NCI-H774 (cell line): ENCODE results near the gene PAK5.
A peak's percentile ranks its signal among the peaks of the same experiment; 100 is the strongest.

ENCODE experiments used
- DNase-seq: peaks from one replicate; lab custom pipeline; 2025; lab: John Stamatoyannopoulos, UW

The PAK5 gene

GRCh38 chr20:9616455-9616805 lies 222.4 kb downstream of the PAK5 start:
- DNase-seq: no peak

GRCh38 chr20:9615766-9616454 lies 223.0 kb downstream of the PAK5 start:
- no peak for DNase-seq

GRCh38 chr20:9615118-9615517 lies 223.8 kb downstream of the PAK5 start:
- no peak for DNase-seq

GRCh38 chr20:9613871-9614270 lies 225.0 kb downstream of the PAK5 start:
- DNase-seq: no peak

GRCh38 chr20:9611921-9612320 lies 227.0 kb downstream of the PAK5 start:
- no peak for DNase-seq

- DNase-seq: no peak
These were observed 228.2 kb downstream of the PAK5 start for GRCh38 chr20:9610665-9611064.

- DNase-seq: peak; percentile 45
These were observed 228.9 kb downstream of the PAK5 start for GRCh38 chr20:9609887-9610502.

- DNase-seq: no peak
These were observed 230.1 kb downstream of the PAK5 start for GRCh38 chr20:9608639-9609340.

- DNase-seq: no peak
These were observed 236.1 kb downstream of the PAK5 start for GRCh38 chr20:9602847-9603183.

- no peak for DNase-seq
These were observed 238.3 kb downstream of the PAK5 start for GRCh38 chr20:9600562-9600961.

- no peak for DNase-seq
These were observed 241.3 kb downstream of the PAK5 start for GRCh38 chr20:9597547-9597946.

- DNase-seq: no peak
These were observed 243.1 kb downstream of the PAK5 start for GRCh38 chr20:9595763-9596162.

- DNase-seq: no peak
These were observed 244.5 kb downstream of the PAK5 start for GRCh38 chr20:9594284-9594875.

- DNase-seq: no peak
These were observed 246.5 kb downstream of the PAK5 start for GRCh38 chr20:9592419-9592818.

GRCh38 chr20:9591080-9591479 lies 247.8 kb downstream of the PAK5 start:
- no peak for DNase-seq

GRCh38 chr20:9590189-9590588 lies 248.7 kb downstream of the PAK5 start:
- peak; percentile 56 for DNase-seq

- DNase-seq: no peak
These were observed 250.2 kb downstream of the PAK5 start for GRCh38 chr20:9588706-9589105.

GRCh38 chr20:9583151-9583550 lies 255.7 kb downstream of the PAK5 start:
- DNase-seq: peak; percentile 6

GRCh38 chr20:9582137-9582536 lies 256.7 kb downstream of the PAK5 start:
- DNase-seq: no peak

- DNase-seq: peak; percentile 64
These were observed 257.4 kb downstream of the PAK5 start for GRCh38 chr20:9581509-9581908.

GRCh38 chr20:9578594-9578993 lies 260.3 kb downstream of the PAK5 start:
- no peak for DNase-seq

GRCh38 chr20:9577397-9577796 lies 261.5 kb downstream of the PAK5 start:
- DNase-seq: no peak

GRCh38 chr20:9576695-9577094 lies 262.2 kb downstream of the PAK5 start:
- DNase-seq: no peak
